ENCODE results near the gene SOCS1. TPM values are rescaled to one million over a fixed set of nuclear protein-coding genes. Genes with fewer than 3 reads are reported as not detected.

Gene SOCS1
- total and polyA plus RNA-seq, 9 of the 15 experiments (the other 6 are each of a cell fraction or from before 2014, with no cell fraction given), result 0.04 to 7.5 (median 2.3) TPM

- TF ChIP-seq HLTF (IDR thresholded peaks at IDR 0.05) (no peak), PRDM10 (IDR thresholded peaks at IDR 0.05; ENCODE audit: partially characterized antibody) (peak; percentile 5), MAFK (IDR thresholded peaks at IDR 0.05; ENCODE audit: low read length) (no peak), NCOA6 (IDR thresholded peaks at IDR 0.05) (no peak), SUPT5H (IDR thresholded peaks at IDR 0.05) (no peak; the same call in 1 of the 2 replicates), POLR2B (IDR thresholded peaks at IDR 0.05; ENCODE audit: low read depth, partially characterized antibody) (no peak), SRSF1 (IDR thresholded peaks at IDR 0.05; ENCODE audit: low read depth, low read length) (no peak), POLR2AphosphoS2 (IDR thresholded peaks at IDR 0.05; ENCODE audit: low read length) (no peak), ZNF592 (IDR thresholded peaks at IDR 0.05) (peak; percentile 100), NFRKB (IDR thresholded peaks at IDR 0.05; ENCODE audit: low read depth) (peak; percentile 97), ZFX (CRISPR knock-in tag; IDR thresholded peaks at IDR 0.05) (peak; percentile 88), ZNF449 (CRISPR knock-in tag; IDR thresholded peaks at IDR 0.05) (peak; percentile 90), LCOR (CRISPR knock-in tag; IDR thresholded peaks at IDR 0.05) (0 out of 2 replicates have a peak, but pooled peaks have one; percentile 45), CTCFL (IDR thresholded peaks at IDR 0.05; ENCODE audit: borderline replicate concordance, insufficient read depth, low read depth, low read length, poor library complexity, severe bottlenecking) (no peak), E2F5 (CRISPR knock-in tag; IDR thresholded peaks at IDR 0.05) (no peak)
Observed at GRCh38 chr16:11232852-11233726, 22.9 kb downstream of the SOCS1 start (continued).

Measured in K562 (cell line).